DOHH2 (cell line): ENCODE results near the gene BNIP5.

Source experiments
- H3F3A ChIP-seq: fragments of 200-600 bp; sonication (generic), shearing (Covaris generic); 2 replicates; pipeline ENCODE4 v1.6.0; 2016; ENCODE audit warnings: antibody characterized with exemption, mild to moderate bottlenecking; ENCODE audit not compliant: control insufficient read depth, insufficient read depth
- H3K27ac ChIP-seq: fragments of 200-600 bp; sonication (generic); 2 replicates; pipeline ENCODE4 v1.5.1; 2014; ENCODE audit warnings: low read depth, mild to moderate bottlenecking, low read length, moderate library complexity
- H3K27me3 ChIP-seq: fragments of 200-600 bp; sonication (generic); 2 replicates; pipeline ENCODE4 v1.6.1; 2014; ENCODE audit warnings: mild to moderate bottlenecking, low read length, mixed read lengths; ENCODE audit not compliant: control insufficient read depth
- H3K36me3 ChIP-seq: fragments of 200-600 bp; sonication (generic); 2 replicates; pipeline ENCODE4 v1.6.1; 2014; ENCODE audit warnings: mild to moderate bottlenecking, low read length, moderate library complexity, mixed read lengths; ENCODE audit not compliant: control insufficient read depth
- H3K4me1 ChIP-seq: fragments of 200-600 bp; sonication (generic); 2 replicates; pipeline ENCODE4 v1.6.1; 2014; ENCODE audit warnings: mild to moderate bottlenecking, low read length, mixed read lengths; ENCODE audit not compliant: control insufficient read depth
- H3K4me2 ChIP-seq: fragments of 200-600 bp; sonication (generic); 2 replicates; pipeline ENCODE4 v1.6.0; 2014; ENCODE audit warnings: mild to moderate bottlenecking, low read length, moderate library complexity
- H3K4me3 ChIP-seq: fragments of 200-600 bp; sonication (generic); 2 replicates; pipeline ENCODE4 v1.5.1; 2014; ENCODE audit warnings: mild to moderate bottlenecking, low read length, mixed read lengths
- H3K79me2 ChIP-seq: fragments of 200-600 bp; sonication (generic); 2 replicates; pipeline ENCODE4 v1.6.1; 2014; ENCODE audit warnings: mild to moderate bottlenecking, low read length, mixed read lengths; ENCODE audit not compliant: control insufficient read depth
- H3K9me2 ChIP-seq: fragments of 200-600 bp; sonication (generic); replicated peaks from 2 replicates; pipeline ENCODE4 v1.6.1; 2014; ENCODE audit warnings: mild to moderate bottlenecking, low read length, mixed read lengths; ENCODE audit not compliant: control insufficient read depth
- H3K9me3 ChIP-seq: fragments of 200-600 bp; sonication (generic); 2 replicates; pipeline ENCODE4 v1.6.1; 2014; ENCODE audit warnings: antibody characterized with exemption, low read length, mixed read lengths; ENCODE audit not compliant: control insufficient read depth, insufficient read depth
- H4K20me1 ChIP-seq: fragments of 200-600 bp; sonication (generic); 2 replicates; pipeline ENCODE4 v1.6.0; 2014; ENCODE audit warnings: low read depth, mild to moderate bottlenecking, antibody characterized with exemption, low read length, moderate library complexity; ENCODE audit not compliant: control insufficient read depth, insufficient read depth
- EZH2phosphoT487 ChIP-seq: fragments of 200-600 bp; sonication (generic); IDR thresholded peaks from 2 replicates; pipeline ENCODE4 v1.6.1; 2017; ENCODE audit warnings: borderline replicate concordance, mild to moderate bottlenecking, antibody characterized with exemption, low read length, moderate library complexity, mixed read lengths
- TF ChIP-seq, protein P1 (sequence below): fragments of 200-600 bp; sonication (generic); IDR thresholded peaks from one replicate; pipeline ENCODE4 v1.5.1; 2014; ENCODE audit warnings: antibody characterized with exemption, mild to moderate bottlenecking, low read depth, low read length; ENCODE audit not compliant: poor library complexity, severe bottlenecking

The BNIP5 gene

DNA sequence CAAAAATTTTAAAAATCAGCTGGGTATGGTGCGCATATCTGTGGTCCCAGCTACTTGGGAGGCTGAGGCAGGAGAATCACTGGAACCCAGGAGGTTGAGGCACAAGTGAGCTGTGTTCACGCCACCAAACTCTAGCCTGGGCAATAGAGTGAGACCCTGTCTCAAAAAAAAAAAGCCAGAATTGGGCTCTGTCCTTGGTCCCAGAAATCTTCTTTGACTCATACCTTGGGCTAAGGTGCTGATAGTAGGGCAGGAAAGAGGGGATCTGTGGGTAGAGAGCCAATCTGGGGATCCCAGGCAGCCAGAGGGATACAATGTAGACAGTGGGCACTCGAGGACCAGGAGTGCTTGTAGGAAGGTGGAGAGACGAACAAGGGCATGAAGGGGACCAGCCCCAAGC lies 37.5 kb upstream of the BNIP5 start:
- H3K4me1 ChIP-seq = peaks cover 41% of the 10 kb centered on the region
- no peaks in the 10 kb centered on the region for H3K36me3 ChIP-seq
- H3K9me3 ChIP-seq = no peaks in the 10 kb centered on the region
- peaks cover 10% of the 10 kb centered on the region; the same call in 1 of the 2 replicates for H3K27me3 ChIP-seq
- H3K4me3 ChIP-seq = no peak overlapping the region
- no peaks in the 10 kb centered on the region for H3F3A ChIP-seq
- no peaks in the 10 kb centered on the region for H3K79me2 ChIP-seq
- TF ChIP-seq, protein P1, sequence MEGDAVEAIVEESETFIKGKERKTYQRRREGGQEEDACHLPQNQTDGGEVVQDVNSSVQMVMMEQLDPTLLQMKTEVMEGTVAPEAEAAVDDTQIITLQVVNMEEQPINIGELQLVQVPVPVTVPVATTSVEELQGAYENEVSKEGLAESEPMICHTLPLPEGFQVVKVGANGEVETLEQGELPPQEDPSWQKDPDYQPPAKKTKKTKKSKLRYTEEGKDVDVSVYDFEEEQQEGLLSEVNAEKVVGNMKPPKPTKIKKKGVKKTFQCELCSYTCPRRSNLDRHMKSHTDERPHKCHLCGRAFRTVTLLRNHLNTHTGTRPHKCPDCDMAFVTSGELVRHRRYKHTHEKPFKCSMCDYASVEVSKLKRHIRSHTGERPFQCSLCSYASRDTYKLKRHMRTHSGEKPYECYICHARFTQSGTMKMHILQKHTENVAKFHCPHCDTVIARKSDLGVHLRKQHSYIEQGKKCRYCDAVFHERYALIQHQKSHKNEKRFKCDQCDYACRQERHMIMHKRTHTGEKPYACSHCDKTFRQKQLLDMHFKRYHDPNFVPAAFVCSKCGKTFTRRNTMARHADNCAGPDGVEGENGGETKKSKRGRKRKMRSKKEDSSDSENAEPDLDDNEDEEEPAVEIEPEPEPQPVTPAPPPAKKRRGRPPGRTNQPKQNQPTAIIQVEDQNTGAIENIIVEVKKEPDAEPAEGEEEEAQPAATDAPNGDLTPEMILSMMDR = no peak
- TF ChIP-seq EZH2phosphoT487 = no peak
- no peak overlapping the region for H3K27ac ChIP-seq
- no peaks in the 10 kb centered on the region for H3K9me2 ChIP-seq
- no peaks in the 10 kb centered on the region for H4K20me1 ChIP-seq
- no peak overlapping the region for H3K4me2 ChIP-seq

DNA sequence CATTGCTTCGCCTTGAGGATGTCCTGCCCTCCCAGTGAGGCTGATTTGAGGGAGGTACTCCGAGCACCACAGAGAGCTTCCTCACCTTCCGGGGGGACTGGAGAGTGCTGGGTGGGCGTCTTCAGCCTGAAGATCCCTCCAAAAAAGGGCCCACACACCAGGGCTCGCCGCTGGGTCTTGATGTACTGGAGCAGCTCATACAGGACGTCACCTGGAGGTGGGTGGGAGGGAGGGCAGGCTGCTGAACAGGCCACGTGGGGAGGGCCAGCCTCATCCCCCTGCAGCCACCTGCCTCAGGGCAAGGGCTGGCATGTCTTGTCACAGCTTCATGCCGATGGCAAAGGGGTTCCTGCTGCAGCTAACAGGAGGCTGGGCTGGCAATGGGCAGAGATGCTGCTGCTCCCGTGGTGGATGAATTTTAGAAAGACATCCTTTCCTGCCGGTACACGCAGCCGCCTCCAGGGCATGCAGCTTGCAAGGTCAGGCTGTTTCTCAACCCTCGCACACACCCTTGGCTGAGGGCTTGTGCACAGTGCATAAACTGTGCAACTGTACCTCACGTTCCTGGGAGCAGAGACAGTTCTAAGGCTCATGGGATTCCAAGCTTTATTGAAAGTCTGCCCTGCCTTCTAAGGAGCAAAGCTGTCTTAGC lies 36.8 kb upstream of the BNIP5 start:
- no peaks in the 10 kb centered on the region for H3K79me2 ChIP-seq
- no peaks in the 10 kb centered on the region for H4K20me1 ChIP-seq
- TF ChIP-seq, protein P1 = no peak
- TF ChIP-seq EZH2phosphoT487 = no peak
- peaks cover 10% of the 10 kb centered on the region; the same call in 1 of the 2 replicates for H3K27me3 ChIP-seq
- peaks cover 34% of the 10 kb centered on the region for H3K4me1 ChIP-seq
- H3K4me2 ChIP-seq = peak overlapping the region; percentile 8; the same call in 1 of the 2 replicates
- H3K36me3 ChIP-seq = no peaks in the 10 kb centered on the region
- H3K4me3 ChIP-seq = no peak overlapping the region
- no peaks in the 10 kb centered on the region for H3K9me2 ChIP-seq
- no peaks in the 10 kb centered on the region for H3F3A ChIP-seq
- no peak overlapping the region for H3K27ac ChIP-seq
- H3K9me3 ChIP-seq = no peaks in the 10 kb centered on the region

DNA sequence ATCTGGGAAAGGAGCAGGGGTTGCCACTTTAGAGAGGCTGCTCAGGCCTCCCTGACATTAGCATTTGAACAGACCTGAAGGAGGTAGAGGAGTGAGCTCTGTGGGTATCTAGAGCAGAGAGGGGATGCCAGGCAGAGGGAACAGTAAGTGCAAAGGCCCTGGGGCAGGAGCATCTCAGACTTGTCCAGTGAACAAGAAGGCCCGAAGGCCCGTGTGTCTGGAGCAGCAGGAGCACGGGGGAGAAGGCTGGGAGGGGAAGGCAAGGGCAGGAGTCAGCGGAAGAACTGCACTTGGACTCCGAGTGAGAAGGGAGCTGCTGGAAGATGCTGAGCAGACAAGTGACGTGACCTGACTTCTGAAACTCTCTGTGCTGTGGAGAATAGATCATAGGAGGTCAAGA lies 35.4 kb upstream of the BNIP5 start:
- Histone ChIP-seq H3K79me2 (no peaks in the 10 kb centered on the region), H3K36me3 (no peaks in the 10 kb centered on the region), H3K27me3 (peaks cover 10% of the 10 kb centered on the region; the same call in 1 of the 2 replicates), H3K4me3 (no peak overlapping the region), H3K4me1 (peaks cover 20% of the 10 kb centered on the region), H3F3A (no peaks in the 10 kb centered on the region), H3K27ac (no peak overlapping the region), H3K9me2 (no peaks in the 10 kb centered on the region), H3K4me2 (no peak overlapping the region), H4K20me1 (no peaks in the 10 kb centered on the region), H3K9me3 (no peaks in the 10 kb centered on the region)
- TF ChIP-seq, protein P1 = no peak
- TF ChIP-seq EZH2phosphoT487 = no peak
